GM12891 (cell line): ENCODE results near the gene REC8.

Experiments
- PAX5 ChIP-seq: IDR thresholded peaks from 2 replicates; pipeline ENCODE4 v1.6.1; 2011; ENCODE audit warnings: low read length, moderate library complexity, mild to moderate bottlenecking; ENCODE audit not compliant: insufficient read depth, severe bottlenecking
- POLR2AphosphoS5 ChIP-seq: IDR thresholded peaks from 2 replicates; pipeline ENCODE4 v1.6.1; 2011; ENCODE audit warnings: low read depth, low read length, control low read depth

GRCh38 chr14:24160850-24161804 lies 10.8 kb upstream of the REC8 start, which contains the start of gene IRF9:
- TF ChIP-seq PAX5, result no peak
- TF ChIP-seq POLR2AphosphoS5, result peak; percentile 98
